A673 (cell line): ENCODE data around the gene INO80B.

Experiments used
- EZH2 ChIP-seq: fragments of 200-600 bp; sonication (generic); IDR thresholded peaks from 2 replicates; pipeline ENCODE4 v1.6.1; 2017; ENCODE audit warnings: borderline replicate concordance, low read depth, mild to moderate bottlenecking, mixed read lengths, antibody characterized with exemption, low read length; ENCODE audit not compliant: poor library complexity, severe bottlenecking
- TF ChIP-seq, protein P1 (sequence below): fragments of 300-800, 200-600 bp; sonication (generic); conservative IDR thresholded peaks from 2 replicates; pipeline ENCODE4 v1.5.1; 2017; ENCODE audit warnings: low read depth, mild to moderate bottlenecking, antibody characterized with exemption, low read length, moderate library complexity, mixed read lengths

DNA sequence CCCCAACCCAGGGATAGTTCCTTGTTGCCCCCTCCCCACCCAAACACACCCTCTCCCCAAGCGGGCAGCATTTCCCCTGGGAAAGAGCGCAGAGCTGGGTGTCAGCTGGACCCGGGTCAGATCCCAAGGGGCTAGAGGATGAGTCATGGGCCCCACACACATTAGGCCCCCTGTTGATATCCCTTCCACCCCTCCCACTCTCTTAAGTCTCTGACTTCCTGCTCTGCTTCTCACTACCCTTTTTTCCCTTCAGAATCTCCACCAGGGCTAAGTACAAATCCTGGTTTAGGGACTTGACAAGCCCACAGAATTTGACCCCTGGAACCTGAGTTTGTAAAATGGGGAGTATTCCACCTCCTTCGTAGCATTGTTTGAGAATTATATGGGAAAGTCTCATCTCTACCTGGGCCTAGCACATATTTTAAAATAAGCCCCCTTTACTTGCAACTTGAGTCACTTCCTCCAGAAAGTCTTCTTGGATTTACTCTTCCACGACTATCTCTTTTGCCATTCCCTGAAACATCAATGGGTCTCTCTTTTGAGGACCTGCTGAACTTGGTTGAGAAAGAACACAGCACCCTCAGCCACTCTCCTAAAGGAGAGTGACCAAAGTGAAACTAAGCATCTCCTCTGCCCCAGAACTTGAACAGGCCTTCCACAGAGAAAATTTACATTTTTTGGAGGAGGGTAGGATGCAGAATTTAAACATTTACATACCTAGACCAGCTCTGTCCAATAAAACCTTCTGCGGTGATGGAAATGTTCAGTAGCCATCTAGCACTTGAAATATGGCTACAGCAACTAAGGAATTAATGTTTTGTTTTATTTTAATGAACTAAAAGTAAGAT is 17.8 kb upstream of the INO80B start:
- TF ChIP-seq, protein P1, sequence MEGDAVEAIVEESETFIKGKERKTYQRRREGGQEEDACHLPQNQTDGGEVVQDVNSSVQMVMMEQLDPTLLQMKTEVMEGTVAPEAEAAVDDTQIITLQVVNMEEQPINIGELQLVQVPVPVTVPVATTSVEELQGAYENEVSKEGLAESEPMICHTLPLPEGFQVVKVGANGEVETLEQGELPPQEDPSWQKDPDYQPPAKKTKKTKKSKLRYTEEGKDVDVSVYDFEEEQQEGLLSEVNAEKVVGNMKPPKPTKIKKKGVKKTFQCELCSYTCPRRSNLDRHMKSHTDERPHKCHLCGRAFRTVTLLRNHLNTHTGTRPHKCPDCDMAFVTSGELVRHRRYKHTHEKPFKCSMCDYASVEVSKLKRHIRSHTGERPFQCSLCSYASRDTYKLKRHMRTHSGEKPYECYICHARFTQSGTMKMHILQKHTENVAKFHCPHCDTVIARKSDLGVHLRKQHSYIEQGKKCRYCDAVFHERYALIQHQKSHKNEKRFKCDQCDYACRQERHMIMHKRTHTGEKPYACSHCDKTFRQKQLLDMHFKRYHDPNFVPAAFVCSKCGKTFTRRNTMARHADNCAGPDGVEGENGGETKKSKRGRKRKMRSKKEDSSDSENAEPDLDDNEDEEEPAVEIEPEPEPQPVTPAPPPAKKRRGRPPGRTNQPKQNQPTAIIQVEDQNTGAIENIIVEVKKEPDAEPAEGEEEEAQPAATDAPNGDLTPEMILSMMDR = no peak
- no peak for TF ChIP-seq EZH2
